Transverse colon (tissue), 3 donors: ENCODE results near the gene ARID4B.

Experiments
- POLR2A ChIP-seq: fragments of 450-650 bp; IDR thresholded peaks from one replicate; pipeline ENCODE4 v1.6.1; 2016; ENCODE audit warnings: antibody characterized with exemption, mild to moderate bottlenecking, moderate library complexity
- TF ChIP-seq, protein P1 (sequence below), 5 experiments: fragments of 200-600 bp in 3 of 5; fragments of 450-650 bp in 2 of 5; sonication (generic) in 3 of 5; IDR thresholded peaks; 1 replicate in 2 of 5; 2 replicates in 3 of 5; pipeline ENCODE4 v1.5.1; 2016 to 2017; ENCODE audit warnings: antibody characterized with exemption in 5 of 5, inconsistent platforms in 3 of 5, mild to moderate bottlenecking in 2 of 5, moderate library complexity in 1 of 5

DNA sequence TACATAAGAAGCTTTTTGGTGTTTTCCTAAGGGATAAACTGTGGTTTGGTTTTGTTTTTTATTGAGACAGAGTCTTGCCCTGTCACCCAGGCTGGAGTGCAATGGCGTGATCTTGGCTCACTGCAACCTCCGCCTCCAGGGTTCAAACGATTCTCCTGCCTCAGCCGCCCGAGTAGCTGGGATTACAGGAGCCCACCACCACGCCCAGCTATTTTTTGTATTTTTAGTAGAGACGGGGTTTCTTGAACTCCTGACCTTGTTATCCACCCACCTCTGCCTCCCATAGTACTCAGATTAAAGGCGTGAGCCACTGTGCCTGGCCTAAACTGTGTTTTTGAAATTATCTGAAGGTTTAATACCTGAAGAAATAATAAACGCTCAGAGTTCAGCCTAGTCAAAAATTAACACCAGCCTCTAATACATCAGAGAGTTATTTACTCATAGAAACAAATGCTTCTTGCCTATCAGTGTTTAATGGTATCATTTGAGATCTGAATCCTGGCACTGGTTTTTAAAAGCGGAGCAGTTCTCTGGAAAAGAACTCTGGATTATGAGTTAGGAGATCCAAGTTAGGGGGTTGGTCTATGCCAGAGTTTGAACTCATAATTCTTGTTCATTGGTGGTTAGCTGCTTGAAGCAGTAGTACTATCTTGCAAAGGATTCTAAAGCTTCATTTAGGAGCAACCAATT, 28.7 kb downstream of the ARID4B start:
- TF ChIP-seq POLR2A: no peak
- TF ChIP-seq, protein P1, sequence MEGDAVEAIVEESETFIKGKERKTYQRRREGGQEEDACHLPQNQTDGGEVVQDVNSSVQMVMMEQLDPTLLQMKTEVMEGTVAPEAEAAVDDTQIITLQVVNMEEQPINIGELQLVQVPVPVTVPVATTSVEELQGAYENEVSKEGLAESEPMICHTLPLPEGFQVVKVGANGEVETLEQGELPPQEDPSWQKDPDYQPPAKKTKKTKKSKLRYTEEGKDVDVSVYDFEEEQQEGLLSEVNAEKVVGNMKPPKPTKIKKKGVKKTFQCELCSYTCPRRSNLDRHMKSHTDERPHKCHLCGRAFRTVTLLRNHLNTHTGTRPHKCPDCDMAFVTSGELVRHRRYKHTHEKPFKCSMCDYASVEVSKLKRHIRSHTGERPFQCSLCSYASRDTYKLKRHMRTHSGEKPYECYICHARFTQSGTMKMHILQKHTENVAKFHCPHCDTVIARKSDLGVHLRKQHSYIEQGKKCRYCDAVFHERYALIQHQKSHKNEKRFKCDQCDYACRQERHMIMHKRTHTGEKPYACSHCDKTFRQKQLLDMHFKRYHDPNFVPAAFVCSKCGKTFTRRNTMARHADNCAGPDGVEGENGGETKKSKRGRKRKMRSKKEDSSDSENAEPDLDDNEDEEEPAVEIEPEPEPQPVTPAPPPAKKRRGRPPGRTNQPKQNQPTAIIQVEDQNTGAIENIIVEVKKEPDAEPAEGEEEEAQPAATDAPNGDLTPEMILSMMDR (IDR thresholded peaks at IDR 0.05): no peak
